H1 (cell line): ENCODE data around the gene INPPL1. TPM values are rescaled to one million over a fixed set of nuclear protein-coding genes. Genes with fewer than 3 reads are reported as not detected.

Experiments
- CTCF ChIA-PET: fragments of 300-600 bp; sonication (Branson Sonifier 250); formaldehyde crosslinking; loops from one replicate; lab custom pipeline; 2021; ENCODE audit not compliant: partially characterized antibody; lab: Charles Lee
- POLR2A ChIA-PET: fragments of 300-600 bp; sonication (Branson Sonifier 250); formaldehyde crosslinking; loops from one replicate; lab custom pipeline; 2021; ENCODE audit warnings: inconsistent platforms; ENCODE audit not compliant: partially characterized antibody; lab: Charles Lee
- DNase-seq, 2 experiments: peaks; one replicate each; pipeline versions ENCODE4 v3.0.0 to v3.0.0-alpha.2; 2010 to 2022; ENCODE audit warnings: low spot score in 2 of 2, low read depth in 1 of 2, mixed read lengths in 1 of 2
- FAIRE-seq: peaks from 2 replicates; lab custom pipeline; 2011; peaks lifted over from hg19 to GRCh38; lab: Jason Lieb, UNC
- H2AFZ ChIP-seq: 2 replicates; pipeline ENCODE4 v1.8.1; 2012; ENCODE audit warnings: low read length, inconsistent platforms
- H2AK5ac ChIP-seq: 2 replicates; pipeline ENCODE4 v1.6.1; 2013; ENCODE audit warnings: low read depth, low read length
- H2BK120ac ChIP-seq: replicated peaks from 2 replicates; pipeline ENCODE3; 2013; ENCODE audit warnings: low read depth, low read length, inconsistent platforms
- H2BK12ac ChIP-seq: 2 replicates; pipeline ENCODE4 v1.6.1; 2013; ENCODE audit warnings: low read depth, low read length
- H2BK15ac ChIP-seq: 2 replicates; pipeline ENCODE4 v1.6.1; 2013; ENCODE audit warnings: low read length
- H2BK20ac ChIP-seq: 2 replicates; pipeline ENCODE4 v1.6.1; 2013; ENCODE audit warnings: low read length
- H2BK5ac ChIP-seq: 2 replicates; pipeline ENCODE4 v1.6.1; 2013; ENCODE audit warnings: low read depth, low read length
- H3K14ac ChIP-seq: 2 replicates; pipeline ENCODE4 v1.6.1; 2013; ENCODE audit warnings: inconsistent platforms; ENCODE audit not compliant: insufficient read length
- H3K18ac ChIP-seq: 2 replicates; pipeline ENCODE4 v1.6.1; 2013; ENCODE audit warnings: low read length; ENCODE audit errors: extremely low read depth
- H3K23ac ChIP-seq: 2 replicates; pipeline ENCODE4 v1.6.1; 2013; ENCODE audit warnings: inconsistent platforms; ENCODE audit not compliant: insufficient read length
- H3K23me2 ChIP-seq: 2 replicates; pipeline ENCODE4 v1.6.1; 2013; ENCODE audit warnings: low read depth, low read length
- H3K27ac ChIP-seq: 2 replicates; pipeline ENCODE4 v1.6.1; 2011; ENCODE audit warnings: low read depth, low read length, inconsistent platforms
- H3K27me3 ChIP-seq, 4 experiments: replicated peaks in 1 of 4; 1 replicate in 1 of 4; 2 replicates in 3 of 4; pipeline versions ENCODE4 v1.6.1 to v1.8.1; 2011 to 2013; ENCODE audit warnings: low read length in 3 of 4, mild to moderate bottlenecking in 3 of 4, inconsistent platforms in 2 of 4, mixed read lengths in 2 of 4, moderate library complexity in 1 of 4; ENCODE audit not compliant: control insufficient read depth in 3 of 4, insufficient read depth in 3 of 4; ENCODE audit errors: extremely low read depth in 1 of 4
- H3K36me3 ChIP-seq, 4 experiments: 2 replicates each; pipeline versions ENCODE4 v1.6.1 to v1.8.1; 2011 to 2013; ENCODE audit warnings: mild to moderate bottlenecking in 4 of 4, low read length in 3 of 4, moderate library complexity in 2 of 4, control low read depth in 1 of 4, inconsistent platforms in 1 of 4; ENCODE audit not compliant: insufficient read depth in 4 of 4, control insufficient read depth in 2 of 4
- H3K4ac ChIP-seq: replicated peaks from 2 replicates; pipeline ENCODE3; 2013; ENCODE audit warnings: low read length, low read depth, mixed read lengths, inconsistent platforms; ENCODE audit not compliant: insufficient read length
- H3K4me1 ChIP-seq, 4 experiments: replicated peaks in 1 of 4; 1 replicate in 1 of 4; 2 replicates in 3 of 4; pipeline versions ENCODE4 v1.6.1 to v1.8.1; 2011 to 2013; ENCODE audit warnings: low read length in 3 of 4, inconsistent platforms in 2 of 4, mixed read lengths in 1 of 4; ENCODE audit not compliant: insufficient read depth in 4 of 4, control insufficient read depth in 3 of 4
- H3K4me2 ChIP-seq, 2 experiments: 2 replicates each; pipeline versions ENCODE4 v1.6.1 to v1.8.1; 2011 to 2013; ENCODE audit warnings: low read depth in 2 of 2, low read length in 2 of 2, control low read depth in 1 of 2, inconsistent platforms in 1 of 2, mild to moderate bottlenecking in 1 of 2; ENCODE audit not compliant: insufficient read depth in 1 of 2
- H3K4me3 ChIP-seq, 4 experiments: fragments of 200-600, 300-600 bp in 1 of 4; sonication (generic), shearing (Covaris generic), sonication (Bioruptor Twin) in 1 of 4; 2 replicates each; pipeline versions ENCODE4 v1.5.1 to v1.8.1; 2011 to 2016; ENCODE audit warnings: low read length in 4 of 4, low read depth in 3 of 4, control low read depth in 2 of 4, inconsistent platforms in 2 of 4, mild to moderate bottlenecking in 2 of 4, mixed read lengths in 1 of 4, moderate library complexity in 1 of 4; ENCODE audit not compliant: insufficient read depth in 2 of 4; ENCODE audit errors: extremely low read depth in 1 of 4
- H3K56ac ChIP-seq: replicated peaks from 2 replicates; pipeline ENCODE3; 2013; ENCODE audit warnings: low read depth, mild to moderate bottlenecking, mixed read lengths, low read length, inconsistent platforms; ENCODE audit not compliant: insufficient read length
- H3K79me1 ChIP-seq: 2 replicates; pipeline ENCODE4 v1.6.1; 2013; ENCODE audit warnings: low read depth, low read length, control low read depth
- H3K79me2 ChIP-seq, 2 experiments: 2 replicates each; pipeline versions ENCODE4 v1.6.1 to v1.8.1; 2012 to 2013; ENCODE audit warnings: low read length in 2 of 2, mild to moderate bottlenecking in 2 of 2, inconsistent platforms in 1 of 2; ENCODE audit not compliant: insufficient read depth in 2 of 2, control insufficient read depth in 1 of 2
- H3K9ac ChIP-seq, 4 experiments: replicated peaks in 1 of 4; 1 replicate in 1 of 4; 2 replicates in 3 of 4; pipeline versions ENCODE4 v1.6.1 to v1.8.1; 2011 to 2013; ENCODE audit warnings: low read depth in 3 of 4, low read length in 3 of 4, control low read depth in 2 of 4, mild to moderate bottlenecking in 2 of 4, moderate library complexity in 2 of 4, inconsistent platforms in 1 of 4; ENCODE audit errors: extremely low read depth in 1 of 4
- H3K9me3 ChIP-seq, 2 experiments: 2 replicates each; pipeline versions ENCODE4 v1.6.1 to v1.8.1; 2012 to 2013; ENCODE audit warnings: mild to moderate bottlenecking in 2 of 2, moderate library complexity in 2 of 2, control low read depth in 1 of 2, inconsistent platforms in 1 of 2, low read depth in 1 of 2, low read length in 1 of 2, mixed read lengths in 1 of 2; ENCODE audit not compliant: insufficient read depth in 2 of 2
- H4K20me1 ChIP-seq, 2 experiments: replicated peaks in 1 of 2; 2 replicates each; pipeline versions ENCODE3 to v1.8.1; 2011 to 2013; ENCODE audit warnings: inconsistent platforms in 2 of 2, low read length in 2 of 2, mild to moderate bottlenecking in 1 of 2; ENCODE audit not compliant: insufficient read depth in 2 of 2, control insufficient read depth in 1 of 2
- H4K5ac ChIP-seq: 2 replicates; pipeline ENCODE4 v1.6.1; 2013; ENCODE audit warnings: low read length, low read depth, mixed read lengths, inconsistent platforms; ENCODE audit not compliant: insufficient read length
- H4K8ac ChIP-seq: 2 replicates; pipeline ENCODE4 v1.8.0; 2013; ENCODE audit warnings: mild to moderate bottlenecking, moderate library complexity, low read length, inconsistent platforms; ENCODE audit not compliant: insufficient read depth; ENCODE audit errors: extremely low read depth
- H4K91ac ChIP-seq: replicated peaks from 2 replicates; pipeline ENCODE3; 2013; ENCODE audit warnings: low read length, mixed read lengths, inconsistent platforms; ENCODE audit not compliant: insufficient read length
- CHD2 ChIP-seq: IDR thresholded peaks from 2 replicates; pipeline ENCODE4 v1.6.1; 2012; ENCODE audit warnings: low read length, improper control_type of control experiment
- EZH2 ChIP-seq: fragments of 200-600 bp; sonication (generic); IDR thresholded peaks from 2 replicates; pipeline ENCODE4 v1.7.1; 2012; ENCODE audit warnings: low read depth, mild to moderate bottlenecking, moderate library complexity, low read length, inconsistent platforms; ENCODE audit not compliant: severe bottlenecking
- KDM4A ChIP-seq: IDR thresholded peaks from one replicate; pipeline ENCODE4 v1.7.1; 2012; ENCODE audit warnings: low read depth, mild to moderate bottlenecking, moderate library complexity, low read length, inconsistent platforms; ENCODE audit not compliant: severe bottlenecking
- SIN3A ChIP-seq, 2 experiments: IDR thresholded peaks in 1 of 2; conservative IDR thresholded peaks in 1 of 2; 2 replicates each; pipeline ENCODE4 v1.6.1; 2011 to 2012; ENCODE audit warnings: low read length in 2 of 2, improper control_type of control experiment in 1 of 2, low read depth in 1 of 2, mild to moderate bottlenecking in 1 of 2
- SUZ12 ChIP-seq: fragments of 200-600 bp; sonication (generic); IDR thresholded peaks from 2 replicates; pipeline ENCODE4 v1.6.1; 2012; ENCODE audit warnings: mild to moderate bottlenecking, inconsistent platforms, low read length, moderate library complexity, mixed read lengths
- YY1 ChIP-seq: IDR thresholded peaks from 2 replicates; pipeline ENCODE4 v1.6.1; 2011; ENCODE audit warnings: low read depth, mild to moderate bottlenecking, low read length
- WGBS, 2 experiments: shearing (Covaris generic) in 1 of 2; methylation state at CpG; one replicate each; pipeline versions ENCODE4 v1.1.6 to v1.1.7; 2013 to 2015; ENCODE audit warnings: low lambda C conversion rate in 2 of 2, mixed read lengths in 2 of 2, inconsistent platforms in 1 of 2, low coverage in 1 of 2, missing lambda C conversion rate in 1 of 2; ENCODE audit not compliant: insufficient replicate concordance in 2 of 2, insufficient coverage in 1 of 2, insufficient read length in 1 of 2; ENCODE audit errors: extremely low coverage in 1 of 2, missing lambda C conversion rate in 1 of 2; 5-methylcytosine and 5-hydroxymethylcytosine counted together
- polyA plus RNA-seq, 7 experiments: library from polyadenylated mRNA; depleted of rRNA in 3 of 7; stranded (reverse) in 5 of 7; unstranded in 2 of 7; fragments of >200 nt in 5 of 7; fragments of 200-250 nt in 2 of 7; gene quantifications; 1 replicate in 5 of 7; 2 replicates in 1 of 7; 4 replicates in 1 of 7; pipeline versions ENCODE4 v1.2.1 to v1.2.3, GENCODE V29; 2011 to 2013; ENCODE audit warnings: missing spikeins in 2 of 7, mixed read lengths in 2 of 7
- total RNA-seq: library from RNA; stranded (reverse); fragmentation: NEBNext Ultra II Directional; extraction: Animal tissue kit (Norgen Biotek cat#: 25700); gene quantifications from 2 replicates; pipeline ENCODE4 v1.2.1, GENCODE V29; 2021

Gene INPPL1
- total and polyA plus RNA-seq, 2 of the 8 experiments (the other 6 are each of a cell fraction or from before 2014, with no cell fraction given): 54.5 to 79.5 TPM

GRCh38 chr11:72243173-72244059 lies 18.8 kb downstream of the INPPL1 start:
- no peak for DNase-seq
- Histone ChIP-seq H3K79me2 (no peaks in the 10 kb centered on the region), H3K79me1 (no peaks in the 10 kb centered on the region), H3K14ac (no peak overlapping the region), H3K4me3 (peak overlapping the region; percentile 24 to 87 (median 40)), H3K18ac (no peak overlapping the region), H3K56ac (no peak overlapping the region), H3K4me2 (peak overlapping the region; percentile 68 to 98)
- TF ChIP-seq YY1 (peak; percentile 38; the same call in 1 of the 2 replicates), EZH2 (peak; percentile 80), SUZ12 (peak; percentile 83), KDM4A (peak; percentile 37), CHD2 (no peak), SIN3A (conservative IDR thresholded peaks at IDR 0.05 in 1 of 2, IDR thresholded peaks at IDR 0.05 in 1 of 2; ENCODE audit: low read depth in 1 of 2, low read length in 2 of 2) (no peak)
- TF ChIP-seq, all 59 proteins: peak for 4
- FAIRE-seq: no peak
- Histone ChIP-seq H3K27me3 (peaks cover 72 to 94% (median 91%) of the 10 kb centered on the region in 4 experiments), H3K23me2 (peaks cover 20% of the 10 kb centered on the region; the same call in 1 of the 2 replicates), H4K20me1 (peaks cover 4 to 6% of the 10 kb centered on the region in 2 experiments), H2AFZ (no peak overlapping the region), H2BK5ac (no peak overlapping the region), H2BK20ac (no peak overlapping the region), H3K9ac (no peak overlapping the region; a peak in 1 of 7 replicates), H2AK5ac (no peak overlapping the region), H3K23ac (no peak overlapping the region), H3K27ac (no peak overlapping the region), H3K4me1 (peaks cover 5 to 33% (median 17%) of the 10 kb centered on the region in 4 experiments), H4K91ac (no peak overlapping the region), H4K8ac (no peak overlapping the region), H3K4ac (no peak overlapping the region), H2BK15ac (no peak overlapping the region), H2BK120ac (no peak overlapping the region), H3K9me3 (no peaks in the 10 kb centered on the region; a peak in 1 of 4 replicates), H3K36me3 (peaks cover 0 to 3% (median 0%) of the 10 kb centered on the region in 4 experiments; a peak in 1 of 8 replicates), H4K5ac (no peak overlapping the region), H2BK12ac (no peak overlapping the region)
- ChIA-PET CTCF (interaction anchor here (0.9 to 10.0 kb wide), 2 partner anchors 62 to 188 kb away, joined by 3 to 101 read pairs; partner anchors contain the start of gene CLPB), POLR2A (interaction anchor here (0.6 to 2.8 kb wide), 4 partner anchors 21 to 167 kb away, joined by 3 to 15 read pairs (median 3); no protein-coding TSS in a partner anchor)
- 36% methylated on average over 21 of the region's 58 CpGs; no CpG with 5 or more reads in 1 of the 2 experiments for WGBS, 2 experiments
